Peyer's patch (tissue), 4 donors: ENCODE data around the gene PRRT2.

Experiments used
- CTCF ChIP-seq, 6 experiments: fragments of 450-650 bp in 4 of 6; fragments of 200-600 bp in 2 of 6; sonication (generic) in 1 of 6; IDR thresholded peaks; one replicate each; pipeline ENCODE4 v1.5.1; 2017 to 2019; ENCODE audit warnings: antibody characterized with exemption in 6 of 6, mild to moderate bottlenecking in 3 of 6, moderate library complexity in 1 of 6
- POLR2A ChIP-seq, 2 donors: fragments of 450-650 bp; IDR thresholded peaks; one replicate each; pipeline ENCODE4 v1.5.1; 2017; ENCODE audit warnings: antibody characterized with exemption in 2 of 2, mild to moderate bottlenecking in 2 of 2, moderate library complexity in 2 of 2

GRCh38 chr16:29765167-29766032 lies 46.6 kb upstream of the PRRT2 start:
- TF ChIP-seq POLR2A (IDR thresholded peaks at IDR 0.05) (no peak), CTCF (IDR thresholded peaks at IDR 0.05) (no peak)
